GM19372 (cell line): Measurements from ENCODE around the gene CSF3R.

ENCODE experiments used
- ATAC-seq: cut with Tn5 transposase; IDR thresholded peaks from one replicate; pipeline ENCODE4 v1.9.1; 2021; ENCODE audit warnings: mild to moderate bottlenecking, low read depth, moderate library complexity; ENCODE audit not compliant: unreplicated experiment

Gene CSF3R

GRCh38 chr1:36482724-36483388 is at the start of gene CSF3R:
Gene CSF3R, minus strand, starts transcription at chr1:36482913. Its CDS starts 3,417 bp downstream, at chr1:36479496.
- ATAC-seq, result no peak

GRCh38 chr1:36531833-36532232 is 49.1 kb upstream of the CSF3R start:
- no peak for ATAC-seq

- ATAC-seq, result no peak
Measured at GRCh38 chr1:36530791-36531190, 48.1 kb upstream of the CSF3R start.

- no peak for ATAC-seq
Measured at GRCh38 chr1:36530261-36530660, 47.5 kb upstream of the CSF3R start.

GRCh38 chr1:36529769-36530260 is 47.1 kb upstream of the CSF3R start:
- no peak for ATAC-seq

GRCh38 chr1:36528361-36529349 is 45.9 kb upstream of the CSF3R start:
- ATAC-seq, result no peak

GRCh38 chr1:36525166-36525565 is 42.5 kb upstream of the CSF3R start:
- no peak for ATAC-seq

- ATAC-seq, result no peak
Measured at GRCh38 chr1:36524359-36525062, 41.8 kb upstream of the CSF3R start.

- no peak for ATAC-seq
Measured at GRCh38 chr1:36523850-36524249, 41.1 kb upstream of the CSF3R start.

- ATAC-seq, result no peak
Measured at GRCh38 chr1:36523230-36523495, 40.5 kb upstream of the CSF3R start.

GRCh38 chr1:36522461-36523229 is 39.9 kb upstream of the CSF3R start:
- ATAC-seq, result no peak

GRCh38 chr1:36522021-36522420 is 39.3 kb upstream of the CSF3R start:
- no peak for ATAC-seq

- ATAC-seq, result no peak
Measured at GRCh38 chr1:36520771-36521420, 38.2 kb upstream of the CSF3R start.

GRCh38 chr1:36520056-36520455 is 37.3 kb upstream of the CSF3R start:
- no peak for ATAC-seq

GRCh38 chr1:36517011-36517771 is 34.5 kb upstream of the CSF3R start:
- ATAC-seq, result no peak

GRCh38 chr1:36516372-36517010 is 33.8 kb upstream of the CSF3R start:
- no peak for ATAC-seq

GRCh38 chr1:36515315-36516138 is 32.8 kb upstream of the CSF3R start:
- no peak for ATAC-seq

GRCh38 chr1:36514501-36514900 is 31.8 kb upstream of the CSF3R start:
- ATAC-seq, result no peak
